Measurements from ENCODE around the gene ARHGAP15. TPM values are rescaled to one million over a fixed set of nuclear protein-coding genes. Genes with fewer than 3 reads are reported as not detected.

The ARHGAP15 gene
- total and polyA plus RNA-seq, 2 donors (not counting 1 experiment from before 2014, with no cell fraction given), result 0.07 TPM; not detected in 1

DNA sequence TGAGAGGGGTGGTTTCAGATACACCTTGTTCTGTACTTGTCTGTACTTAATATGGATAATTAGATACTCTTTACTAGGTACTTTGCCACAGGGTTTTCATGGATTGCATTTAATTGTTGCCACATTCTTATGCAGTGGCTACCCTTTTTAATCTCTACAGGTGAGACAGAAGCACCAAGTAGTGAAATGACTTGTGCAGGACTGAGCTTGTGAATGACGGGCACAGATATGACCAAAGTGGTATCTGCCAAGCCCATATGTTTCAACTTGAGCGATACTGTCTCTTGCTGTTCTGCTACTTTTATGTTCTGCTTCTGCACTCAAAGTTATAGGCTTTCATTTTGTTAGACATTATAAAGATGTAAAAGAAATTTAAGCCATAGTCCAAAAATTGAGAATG lies 288.2 kb downstream of the ARHGAP15 start:
- no peak overlapping the region for H2AFZ ChIP-seq (ENCODE audit: low read length)

DNA sequence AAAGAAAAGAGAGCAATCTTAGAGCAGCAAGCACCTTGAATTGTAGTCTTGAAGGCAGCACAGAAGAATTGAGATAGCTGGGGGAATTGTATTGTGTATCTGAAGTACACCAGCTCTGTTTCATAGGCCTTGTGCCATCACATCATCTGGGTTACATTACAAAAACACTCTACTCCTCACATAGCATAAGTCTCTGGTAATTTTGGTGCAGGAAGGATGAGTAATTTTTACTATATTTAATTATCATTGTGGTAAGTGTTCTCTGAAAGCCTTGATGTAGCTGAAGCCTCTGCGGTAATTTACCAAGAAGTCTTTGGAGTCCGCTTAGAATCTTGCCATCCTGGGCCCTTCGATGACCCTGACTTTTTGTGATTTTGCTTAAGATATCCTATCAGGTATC lies 291.1 kb downstream of the ARHGAP15 start:
- no peaks in the 10 kb centered on the region for H3K27me3 ChIP-seq (ENCODE audit: control insufficient read depth, insufficient read depth, low read length)
- H2AFZ ChIP-seq (ENCODE audit: low read length), result no peak overlapping the region
- no peaks in the 10 kb centered on the region for H3K79me2 ChIP-seq (ENCODE audit: control insufficient read depth, insufficient read depth, low read length)
- no peak for DNase-seq (ENCODE audit: low read depth in 2 of 2)
- no peaks in the 10 kb centered on the region for H4K20me1 ChIP-seq (ENCODE audit: control insufficient read depth, extremely low read depth, insufficient read depth, low read length)
- no peak overlapping the region for H3K4me2 ChIP-seq (ENCODE audit: extremely low read depth, insufficient read depth, low read length)
- H3K9ac ChIP-seq (ENCODE audit: insufficient read depth, low read length), result no peak overlapping the region
- no peak overlapping the region for H3K27ac ChIP-seq (ENCODE audit: insufficient read depth, low read length)
- H3K9me3 ChIP-seq (ENCODE audit: control insufficient read depth, insufficient read depth, low read depth, low read length), result no peaks in the 10 kb centered on the region
- H3K4me3 ChIP-seq (replicated peaks in 1 of 4; ENCODE audit: control extremely low read depth in 1 of 4, insufficient read depth in 1 of 4, low read depth in 3 of 4, low read length in 4 of 4), result no peak overlapping the region
- H3K36me3 ChIP-seq (ENCODE audit: control insufficient read depth, insufficient read depth, low read length), result no peaks in the 10 kb centered on the region
- no peaks in the 10 kb centered on the region for H3K4me1 ChIP-seq (ENCODE audit: control insufficient read depth, extremely low read depth, insufficient read depth, low read length)
- TF ChIP-seq, protein P1, sequence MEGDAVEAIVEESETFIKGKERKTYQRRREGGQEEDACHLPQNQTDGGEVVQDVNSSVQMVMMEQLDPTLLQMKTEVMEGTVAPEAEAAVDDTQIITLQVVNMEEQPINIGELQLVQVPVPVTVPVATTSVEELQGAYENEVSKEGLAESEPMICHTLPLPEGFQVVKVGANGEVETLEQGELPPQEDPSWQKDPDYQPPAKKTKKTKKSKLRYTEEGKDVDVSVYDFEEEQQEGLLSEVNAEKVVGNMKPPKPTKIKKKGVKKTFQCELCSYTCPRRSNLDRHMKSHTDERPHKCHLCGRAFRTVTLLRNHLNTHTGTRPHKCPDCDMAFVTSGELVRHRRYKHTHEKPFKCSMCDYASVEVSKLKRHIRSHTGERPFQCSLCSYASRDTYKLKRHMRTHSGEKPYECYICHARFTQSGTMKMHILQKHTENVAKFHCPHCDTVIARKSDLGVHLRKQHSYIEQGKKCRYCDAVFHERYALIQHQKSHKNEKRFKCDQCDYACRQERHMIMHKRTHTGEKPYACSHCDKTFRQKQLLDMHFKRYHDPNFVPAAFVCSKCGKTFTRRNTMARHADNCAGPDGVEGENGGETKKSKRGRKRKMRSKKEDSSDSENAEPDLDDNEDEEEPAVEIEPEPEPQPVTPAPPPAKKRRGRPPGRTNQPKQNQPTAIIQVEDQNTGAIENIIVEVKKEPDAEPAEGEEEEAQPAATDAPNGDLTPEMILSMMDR (conservative IDR thresholded peaks at IDR 0.05 in 1 of 2, IDR thresholded peaks at IDR 0.05 in 1 of 2; ENCODE audit: low read depth in 1 of 2, low read length in 2 of 2), result no peak
- no peak for TF ChIP-seq EZH2 (IDR thresholded peaks at IDR 0.05; ENCODE audit: low read length, missing control alignments)

More for the DNA sequence above, 288.2 kb downstream of the ARHGAP15 start:
- Histone ChIP-seq H3K27ac (ENCODE audit: insufficient read depth, low read length) (no peak overlapping the region), H3K4me2 (ENCODE audit: extremely low read depth, insufficient read depth, low read length) (no peak overlapping the region), H3K9me3 (ENCODE audit: control insufficient read depth, insufficient read depth, low read depth, low read length) (no peaks in the 10 kb centered on the region), H3K36me3 (ENCODE audit: control insufficient read depth, insufficient read depth, low read length) (no peaks in the 10 kb centered on the region), H4K20me1 (ENCODE audit: control insufficient read depth, extremely low read depth, insufficient read depth, low read length) (no peaks in the 10 kb centered on the region), H3K4me3 (replicated peaks in 1 of 4; ENCODE audit: control extremely low read depth in 1 of 4, insufficient read depth in 1 of 4, low read depth in 3 of 4, low read length in 4 of 4) (no peak overlapping the region), H3K4me1 (ENCODE audit: control insufficient read depth, extremely low read depth, insufficient read depth, low read length) (no peaks in the 10 kb centered on the region), H3K9ac (ENCODE audit: insufficient read depth, low read length) (no peak overlapping the region), H3K27me3 (ENCODE audit: control insufficient read depth, insufficient read depth, low read length) (no peaks in the 10 kb centered on the region), H3K79me2 (ENCODE audit: control insufficient read depth, insufficient read depth, low read length) (no peaks in the 10 kb centered on the region)
- TF ChIP-seq EZH2 (IDR thresholded peaks at IDR 0.05; ENCODE audit: low read length, missing control alignments), result no peak
- TF ChIP-seq, protein P1 (conservative IDR thresholded peaks at IDR 0.05 in 1 of 2, IDR thresholded peaks at IDR 0.05 in 1 of 2; ENCODE audit: low read depth in 1 of 2, low read length in 2 of 2), result no peak
- no peak for DNase-seq (ENCODE audit: low read depth in 2 of 2)

DNA sequence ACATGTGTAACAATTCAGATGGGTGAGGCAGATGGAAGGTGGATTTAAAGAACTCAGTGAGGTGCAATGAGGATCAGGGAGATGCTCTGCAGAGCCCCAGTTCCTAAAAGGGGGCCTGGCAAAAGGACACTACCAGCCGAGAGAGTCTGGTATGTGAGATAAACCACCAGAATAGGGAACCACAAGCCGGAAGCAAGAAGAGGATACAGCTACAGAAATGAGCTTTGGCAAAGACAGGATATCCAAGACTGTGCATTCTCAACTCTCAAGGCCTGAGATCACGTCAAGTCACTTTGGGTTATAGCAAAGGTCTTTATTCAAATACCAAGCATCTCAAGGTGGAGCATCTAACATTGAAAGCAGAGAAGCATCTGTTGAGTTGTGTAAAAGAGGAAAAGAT lies 293.5 kb downstream of the ARHGAP15 start:
- Histone ChIP-seq H3K9me3 (ENCODE audit: control insufficient read depth, insufficient read depth, low read depth, low read length) (no peaks in the 10 kb centered on the region), H3K27me3 (ENCODE audit: control insufficient read depth, insufficient read depth, low read length) (no peaks in the 10 kb centered on the region), H3K4me2 (ENCODE audit: extremely low read depth, insufficient read depth, low read length) (no peak overlapping the region), H3K27ac (ENCODE audit: insufficient read depth, low read length) (no peak overlapping the region), H4K20me1 (ENCODE audit: control insufficient read depth, extremely low read depth, insufficient read depth, low read length) (no peaks in the 10 kb centered on the region), H3K9ac (ENCODE audit: insufficient read depth, low read length) (no peak overlapping the region), H3K4me1 (ENCODE audit: control insufficient read depth, extremely low read depth, insufficient read depth, low read length) (peaks cover 3% of the 10 kb centered on the region), H3K36me3 (ENCODE audit: control insufficient read depth, insufficient read depth, low read length) (no peaks in the 10 kb centered on the region), H3K79me2 (ENCODE audit: control insufficient read depth, insufficient read depth, low read length) (no peaks in the 10 kb centered on the region), H2AFZ (ENCODE audit: low read length) (no peak overlapping the region), H3K4me3 (replicated peaks in 1 of 4; ENCODE audit: control extremely low read depth in 1 of 4, insufficient read depth in 1 of 4, low read depth in 3 of 4, low read length in 4 of 4) (no peak overlapping the region)
- DNase-seq (ENCODE audit: low read depth in 2 of 2), result no peak
- no peak for TF ChIP-seq EZH2 (IDR thresholded peaks at IDR 0.05; ENCODE audit: low read length, missing control alignments)
- TF ChIP-seq, protein P1 (conservative IDR thresholded peaks at IDR 0.05 in 1 of 2, IDR thresholded peaks at IDR 0.05 in 1 of 2; ENCODE audit: low read depth in 1 of 2, low read length in 2 of 2), result no peak

Measured in fibroblast of lung (primary cell).